Fibroblast of gingiva (primary cell): ENCODE measurements around the gene PIMREG.
"Not testable (repeated sequence)": the region's sequence is repeated elsewhere in the genome, so short reads cannot be mapped to it uniquely, and the experiment has no call there.

ENCODE experiments used
- DNase-seq: peaks from one replicate; pipeline ENCODE4 v3.0.0-alpha.2; 2011; ENCODE audit warnings: low read depth

PIMREG gene

GRCh38 chr17:6478486-6478885, 34.2 kb downstream of the PIMREG start:
- no peak for DNase-seq

- no peak for DNase-seq
These were observed 35.5 kb downstream of the PIMREG start for GRCh38 chr17:6479622-6480302.

- no peak for DNase-seq
These were observed 36.0 kb downstream of the PIMREG start for GRCh38 chr17:6480303-6480675.

DNA sequence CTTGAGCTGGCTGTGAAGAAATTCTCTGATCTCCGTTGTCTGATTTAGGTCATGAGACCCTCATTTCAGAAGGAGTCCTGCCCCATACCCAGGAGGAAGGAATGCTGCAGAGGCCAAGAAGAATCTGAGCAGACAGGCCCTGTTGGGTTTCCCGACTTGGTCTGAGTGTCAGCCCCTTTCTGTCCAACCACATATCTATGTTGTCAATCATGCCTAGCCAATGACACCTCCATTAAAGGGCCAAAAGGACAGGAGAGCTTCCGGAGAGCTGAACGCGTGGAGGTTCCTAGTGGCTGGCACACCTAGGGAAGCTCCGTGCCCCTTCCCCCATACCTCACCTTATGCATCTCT, 37.8 kb downstream of the PIMREG start:
- no peak for DNase-seq

GRCh38 chr17:6482796-6483195, 38.5 kb downstream of the PIMREG start:
- not testable (repeated sequence) for DNase-seq

GRCh38 chr17:6483507-6483906, 39.3 kb downstream of the PIMREG start:
- DNase-seq: no peak

- DNase-seq: no peak
These were observed 41.6 kb downstream of the PIMREG start for GRCh38 chr17:6485646-6486412.

- no peak for DNase-seq
These were observed 43.2 kb downstream of the PIMREG start for GRCh38 chr17:6487251-6488007.

DNA sequence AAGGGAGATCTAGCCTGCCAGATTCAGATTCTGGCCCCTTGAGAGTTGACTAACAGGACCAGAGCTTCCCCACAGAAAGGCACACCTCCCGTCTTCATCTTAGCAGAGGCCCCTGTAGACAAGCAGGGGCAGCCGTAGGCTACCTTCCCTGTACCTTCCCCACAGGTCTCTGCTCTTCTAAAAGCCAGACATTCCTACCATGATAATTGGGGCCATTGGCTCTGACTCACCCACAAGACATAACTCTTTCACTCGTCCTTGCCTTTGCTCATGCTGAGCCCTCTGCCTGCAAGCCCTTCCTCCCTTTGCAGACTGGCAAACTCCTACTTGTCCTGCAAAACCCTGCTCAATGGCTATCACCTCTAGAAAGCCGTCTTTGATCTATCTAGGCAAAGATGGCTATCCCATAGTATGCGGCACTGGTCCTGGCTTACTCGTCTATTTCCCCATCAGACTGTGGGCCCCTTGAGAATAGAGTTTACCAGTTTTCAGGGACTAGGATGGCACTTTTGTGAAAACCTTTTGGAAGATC, 43.8 kb downstream of the PIMREG start:
- DNase-seq: no peak

DNA sequence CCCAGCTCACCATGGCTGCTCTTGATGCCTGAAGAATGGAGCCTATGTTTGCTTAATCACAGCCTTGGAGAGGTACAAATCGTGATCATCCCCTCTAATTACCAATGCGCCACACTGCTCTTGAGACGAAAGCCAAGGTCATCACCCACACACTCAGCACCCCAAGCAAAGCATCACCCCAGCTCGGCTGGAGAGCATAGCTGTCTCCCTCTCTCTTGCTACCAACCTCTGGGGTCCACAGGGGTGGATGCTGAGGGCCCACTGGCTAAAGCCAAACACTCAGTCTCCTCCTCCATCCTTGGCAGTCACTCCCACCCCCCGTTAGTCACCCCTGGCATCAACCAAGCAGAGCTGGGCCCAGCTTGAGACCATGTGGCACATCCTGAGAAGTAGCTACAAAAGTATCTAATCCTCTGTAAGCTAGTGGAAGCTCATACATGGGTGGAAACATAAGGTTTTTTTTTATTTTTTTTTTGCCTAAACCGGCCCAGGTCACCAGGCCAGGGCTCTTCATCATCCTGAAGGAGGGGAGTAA, 44.8 kb downstream of the PIMREG start:
- DNase-seq: no peak

- no peak for DNase-seq
These were observed 46.9 kb downstream of the PIMREG start for GRCh38 chr17:6491071-6491700.

- no peak for DNase-seq
These were observed 48.8 kb downstream of the PIMREG start for GRCh38 chr17:6492892-6493674.

GRCh38 chr17:6494239-6494941, 50.1 kb downstream of the PIMREG start:
- DNase-seq: no peak

DNA sequence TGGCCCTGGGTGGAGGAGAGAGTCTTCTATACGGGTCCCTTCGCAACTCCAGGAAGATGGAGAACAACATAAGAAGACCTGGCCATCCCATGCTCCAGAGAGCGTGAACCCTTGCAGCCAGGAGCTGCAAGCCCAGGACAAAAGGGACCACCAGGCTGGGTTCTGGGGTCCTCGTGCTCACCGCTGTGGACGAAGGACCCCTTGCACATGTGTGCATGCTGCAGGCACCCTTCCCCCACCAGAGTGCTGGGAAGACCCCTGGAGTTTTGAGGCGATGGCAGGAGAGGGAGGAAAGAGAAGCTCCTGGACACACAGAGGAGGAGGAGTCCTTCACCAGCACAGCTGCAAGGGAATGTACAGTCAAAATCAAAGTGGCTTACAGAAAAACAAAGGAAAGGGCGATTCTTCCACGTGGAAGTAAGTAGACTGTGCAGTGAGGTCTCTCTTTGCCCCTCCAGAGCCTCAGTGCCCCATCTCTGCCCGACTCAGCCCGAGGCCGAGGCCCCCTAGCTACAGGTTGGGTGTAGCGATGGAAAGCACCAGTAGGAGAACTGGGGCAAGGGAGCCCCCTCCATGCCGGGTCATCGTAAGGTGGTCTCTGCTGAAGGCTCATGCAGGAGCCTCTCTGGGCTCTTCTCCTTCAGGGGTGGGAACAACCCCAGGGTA, 51.3 kb downstream of the PIMREG start:
- no peak for DNase-seq

GRCh38 chr17:6496116-6496481, 51.8 kb downstream of the PIMREG start:
- DNase-seq: no peak

DNA sequence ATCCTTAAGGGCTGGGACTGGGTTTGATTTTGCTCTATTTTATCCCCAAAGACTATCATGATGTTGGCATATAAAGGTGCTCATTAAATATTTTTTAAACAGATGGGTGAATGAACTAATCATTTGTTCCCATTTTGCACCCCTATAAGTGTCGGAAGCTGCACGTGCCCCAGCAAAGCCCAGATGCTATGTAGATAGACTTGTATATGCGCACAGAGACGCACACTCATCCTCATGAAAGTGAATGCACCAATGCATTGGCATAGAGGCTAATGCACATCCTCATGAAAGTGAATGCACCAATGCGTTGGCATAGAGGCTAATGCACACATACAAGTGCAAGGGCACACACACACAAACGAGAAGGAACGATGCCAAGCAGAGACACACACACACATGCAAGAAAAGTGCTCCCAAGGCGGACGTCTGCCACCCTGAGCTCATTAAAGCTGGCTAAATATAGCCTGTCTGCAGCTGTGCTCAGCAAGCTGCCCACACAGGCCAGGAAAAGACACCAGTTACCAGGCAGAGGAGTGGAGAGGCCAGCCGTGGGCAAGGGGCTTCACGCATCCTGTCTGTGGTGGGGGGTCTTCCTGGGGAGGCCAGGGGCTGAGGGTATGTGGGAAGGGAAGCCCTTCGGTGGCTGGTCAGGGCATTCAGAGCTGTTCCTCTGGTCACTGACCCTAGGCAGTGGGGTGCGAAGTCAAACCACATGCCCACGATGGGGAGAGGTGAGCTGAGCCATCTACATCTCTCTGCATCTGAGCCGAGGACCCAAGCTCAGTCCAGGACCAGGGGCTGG, 52.6 kb downstream of the PIMREG start:
- no peak for DNase-seq

DNA sequence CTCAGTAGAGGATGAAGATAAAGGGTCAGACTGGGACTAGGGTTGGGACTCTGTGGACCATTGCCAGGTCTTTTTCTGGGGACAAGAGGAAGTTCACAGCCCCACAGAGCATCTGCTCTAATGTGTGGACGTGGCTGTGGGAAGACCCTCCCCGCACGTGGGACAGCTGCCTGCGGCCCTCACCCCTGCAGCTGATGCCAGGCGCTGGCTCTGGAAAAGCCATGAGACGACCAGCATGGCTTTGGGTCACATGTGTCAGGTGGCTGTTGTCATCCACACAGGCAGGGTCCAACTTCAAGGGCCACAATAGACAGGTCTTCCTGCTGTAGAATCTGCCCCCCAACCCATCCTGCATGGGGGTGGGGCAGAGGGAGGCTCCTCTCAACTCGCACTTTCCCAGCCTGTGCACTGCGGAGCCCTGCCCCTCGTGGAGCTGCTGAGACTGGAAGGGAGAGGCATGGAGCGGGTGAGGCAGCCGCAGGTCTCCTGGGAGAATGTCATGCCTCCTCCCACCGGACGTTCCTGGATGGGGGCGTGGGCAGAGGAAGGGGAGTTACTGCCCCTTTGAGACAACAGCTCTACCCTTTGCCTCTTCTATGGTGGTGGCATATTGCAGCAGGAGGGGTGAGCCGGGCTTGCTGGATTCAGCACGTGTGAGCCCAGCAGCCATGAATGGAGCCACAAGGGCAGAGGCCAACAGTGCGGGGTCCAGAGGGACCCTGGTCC, 53.4 kb downstream of the PIMREG start:
- no peak for DNase-seq

DNA sequence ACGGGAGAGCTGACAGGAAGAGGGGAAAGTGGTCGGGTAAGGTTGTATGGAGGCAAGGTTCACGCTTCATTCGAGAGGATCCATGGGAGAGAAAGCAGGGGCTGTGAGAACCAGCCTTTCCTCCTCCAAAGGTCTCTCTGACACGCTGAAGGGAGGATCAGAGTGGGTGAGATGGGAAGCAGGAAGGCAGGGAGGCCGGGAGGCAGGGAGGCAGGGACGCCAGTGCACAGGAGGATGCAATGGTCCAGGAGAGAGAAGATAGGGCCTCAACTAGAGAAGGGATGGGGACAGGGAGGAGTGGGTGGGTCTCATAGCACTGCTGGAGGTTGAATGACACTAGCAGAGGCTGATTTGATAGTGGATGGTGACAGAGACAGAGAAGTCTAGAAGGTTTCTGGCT, 54.1 kb downstream of the PIMREG start:
- DNase-seq: no peak
